Liver (tissue), 3 donors: ENCODE data around the gene CDRT15.
"Not testable (repeated sequence)": the region's sequence is repeated elsewhere in the genome, so short reads cannot be mapped to it uniquely, and the experiment has no call there.

Source experiments
- GABPA ChIP-seq, 2 donors: IDR thresholded peaks in 1 of 2; conservative IDR thresholded peaks in 1 of 2; 2 replicates each; pipeline ENCODE4 v1.6.1; 2016; ENCODE audit warnings: antibody characterized with exemption in 2 of 2, mild to moderate bottlenecking in 1 of 2, moderate library complexity in 1 of 2
- RAD21 ChIP-seq, 2 donors: IDR thresholded peaks; 2 replicates each; pipeline ENCODE4 v1.6.1; 2016; ENCODE audit warnings: antibody characterized with exemption in 2 of 2, mild to moderate bottlenecking in 2 of 2
- TAF1 ChIP-seq: conservative IDR thresholded peaks from 2 replicates; pipeline ENCODE4 v1.6.1; 2016; ENCODE audit warnings: antibody characterized with exemption, mild to moderate bottlenecking
- TF ChIP-seq, protein P1 (sequence below): fragments of 150-350 bp; IDR thresholded peaks from 2 replicates; pipeline ENCODE4 v1.5.1; 2017; ENCODE audit warnings: improper control_type of control experiment, low read depth, low read length; ENCODE audit not compliant: missing input control
- TF ChIP-seq, protein P2 (sequence below): IDR thresholded peaks from 2 replicates; pipeline ENCODE4 v1.6.1; 2016; ENCODE audit warnings: antibody characterized with exemption
- donor health status: healthy.
- donor health status: healthy.

DNA sequence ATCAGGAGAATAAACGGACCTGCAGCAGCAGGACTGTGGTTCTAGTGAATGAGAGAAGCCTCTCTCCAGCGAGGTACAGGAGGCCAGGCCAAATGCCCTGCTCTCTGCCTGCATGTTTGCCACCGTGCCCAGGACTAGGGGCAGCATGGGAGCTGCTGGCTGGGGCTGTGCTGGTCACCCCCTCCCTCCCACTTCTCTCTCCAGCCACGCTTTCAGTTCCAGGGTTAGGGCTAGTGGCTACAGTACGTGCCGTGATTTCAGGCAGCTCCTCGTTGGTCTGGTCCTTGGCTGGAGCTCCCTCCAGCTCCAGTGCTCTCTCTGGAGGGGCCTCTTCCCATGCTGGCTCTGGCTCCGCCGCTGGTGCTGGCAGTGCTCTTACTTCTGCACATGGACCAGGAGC, 630 bp downstream of the CDRT15 start:
- TF ChIP-seq RAD21 (IDR thresholded peaks at IDR 0.05); GABPA (IDR thresholded peaks at IDR 0.05 in 1 of 2, conservative IDR thresholded peaks at IDR 0.05 in 1 of 2); TAF1: not testable (repeated sequence)
- TF ChIP-seq, protein P1, sequence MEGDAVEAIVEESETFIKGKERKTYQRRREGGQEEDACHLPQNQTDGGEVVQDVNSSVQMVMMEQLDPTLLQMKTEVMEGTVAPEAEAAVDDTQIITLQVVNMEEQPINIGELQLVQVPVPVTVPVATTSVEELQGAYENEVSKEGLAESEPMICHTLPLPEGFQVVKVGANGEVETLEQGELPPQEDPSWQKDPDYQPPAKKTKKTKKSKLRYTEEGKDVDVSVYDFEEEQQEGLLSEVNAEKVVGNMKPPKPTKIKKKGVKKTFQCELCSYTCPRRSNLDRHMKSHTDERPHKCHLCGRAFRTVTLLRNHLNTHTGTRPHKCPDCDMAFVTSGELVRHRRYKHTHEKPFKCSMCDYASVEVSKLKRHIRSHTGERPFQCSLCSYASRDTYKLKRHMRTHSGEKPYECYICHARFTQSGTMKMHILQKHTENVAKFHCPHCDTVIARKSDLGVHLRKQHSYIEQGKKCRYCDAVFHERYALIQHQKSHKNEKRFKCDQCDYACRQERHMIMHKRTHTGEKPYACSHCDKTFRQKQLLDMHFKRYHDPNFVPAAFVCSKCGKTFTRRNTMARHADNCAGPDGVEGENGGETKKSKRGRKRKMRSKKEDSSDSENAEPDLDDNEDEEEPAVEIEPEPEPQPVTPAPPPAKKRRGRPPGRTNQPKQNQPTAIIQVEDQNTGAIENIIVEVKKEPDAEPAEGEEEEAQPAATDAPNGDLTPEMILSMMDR: not testable (repeated sequence)
- TF ChIP-seq, protein P2, sequence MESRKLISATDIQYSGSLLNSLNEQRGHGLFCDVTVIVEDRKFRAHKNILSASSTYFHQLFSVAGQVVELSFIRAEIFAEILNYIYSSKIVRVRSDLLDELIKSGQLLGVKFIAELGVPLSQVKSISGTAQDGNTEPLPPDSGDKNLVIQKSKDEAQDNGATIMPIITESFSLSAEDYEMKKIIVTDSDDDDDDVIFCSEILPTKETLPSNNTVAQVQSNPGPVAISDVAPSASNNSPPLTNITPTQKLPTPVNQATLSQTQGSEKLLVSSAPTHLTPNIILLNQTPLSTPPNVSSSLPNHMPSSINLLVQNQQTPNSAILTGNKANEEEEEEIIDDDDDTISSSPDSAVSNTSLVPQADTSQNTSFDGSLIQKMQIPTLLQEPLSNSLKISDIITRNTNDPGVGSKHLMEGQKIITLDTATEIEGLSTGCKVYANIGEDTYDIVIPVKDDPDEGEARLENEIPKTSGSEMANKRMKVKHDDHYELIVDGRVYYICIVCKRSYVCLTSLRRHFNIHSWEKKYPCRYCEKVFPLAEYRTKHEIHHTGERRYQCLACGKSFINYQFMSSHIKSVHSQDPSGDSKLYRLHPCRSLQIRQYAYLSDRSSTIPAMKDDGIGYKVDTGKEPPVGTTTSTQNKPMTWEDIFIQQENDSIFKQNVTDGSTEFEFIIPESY: not testable (repeated sequence)
